Kidney capillary endothelial cell (primary cell): Measurements from ENCODE around the gene TMEM88.
A peak's percentile ranks its signal among the peaks of the same experiment; 100 is the strongest.
"Not testable (repeated sequence)": the region's sequence is repeated elsewhere in the genome, so short reads cannot be mapped to it uniquely, and the experiment has no call there.

Experiments
- DNase-seq: peaks from one replicate; pipeline ENCODE4 v3.0.0-alpha.2; 2018; ENCODE audit warnings: low spot score

The TMEM88 gene, protein sequence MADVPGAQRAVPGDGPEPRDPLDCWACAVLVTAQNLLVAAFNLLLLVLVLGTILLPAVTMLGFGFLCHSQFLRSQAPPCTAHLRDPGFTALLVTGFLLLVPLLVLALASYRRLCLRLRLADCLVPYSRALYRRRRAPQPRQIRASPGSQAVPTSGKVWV

DNA sequence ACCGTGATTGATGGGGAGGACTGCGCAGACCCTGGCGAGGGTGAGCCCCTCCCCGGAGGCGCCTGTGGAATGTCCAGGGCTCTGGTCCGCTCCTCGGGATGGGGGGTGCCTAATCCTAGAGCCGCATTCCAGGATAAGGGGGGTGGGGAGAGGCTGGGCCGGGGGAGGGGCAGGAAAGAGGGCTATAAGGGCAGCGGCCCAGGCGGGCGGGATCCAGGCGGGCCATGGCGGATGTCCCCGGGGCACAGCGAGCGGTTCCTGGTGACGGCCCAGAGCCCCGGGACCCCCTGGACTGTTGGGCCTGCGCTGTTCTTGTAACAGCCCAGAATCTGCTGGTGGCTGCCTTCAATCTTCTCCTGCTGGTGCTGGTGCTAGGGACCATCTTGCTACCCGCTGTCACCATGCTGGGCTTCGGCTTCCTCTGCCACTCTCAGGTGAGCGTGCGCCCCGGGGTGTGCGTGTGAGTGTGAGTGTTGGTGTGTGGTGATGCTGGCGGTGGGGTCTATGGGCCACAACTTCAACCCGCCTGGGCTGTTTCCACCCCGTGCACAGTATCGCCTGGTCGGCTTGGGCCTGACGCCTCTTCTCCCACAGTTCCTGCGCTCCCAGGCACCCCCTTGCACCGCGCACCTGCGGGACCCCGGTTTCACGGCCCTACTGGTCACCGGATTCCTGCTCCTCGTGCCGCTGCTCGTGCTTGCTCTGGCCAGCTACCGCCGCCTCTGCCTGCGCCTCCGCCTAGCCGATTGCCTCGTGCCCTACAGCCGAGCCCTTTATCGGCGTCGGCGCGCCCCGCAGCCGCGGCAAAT lies at the start of gene TMEM88:
TMEM88 (plus strand) TSS at position 216 of the 809 bp plus-strand sequence; CDS start at position 225, 9 bp downstream.
- DNase-seq, result peak; percentile 42

DNA sequence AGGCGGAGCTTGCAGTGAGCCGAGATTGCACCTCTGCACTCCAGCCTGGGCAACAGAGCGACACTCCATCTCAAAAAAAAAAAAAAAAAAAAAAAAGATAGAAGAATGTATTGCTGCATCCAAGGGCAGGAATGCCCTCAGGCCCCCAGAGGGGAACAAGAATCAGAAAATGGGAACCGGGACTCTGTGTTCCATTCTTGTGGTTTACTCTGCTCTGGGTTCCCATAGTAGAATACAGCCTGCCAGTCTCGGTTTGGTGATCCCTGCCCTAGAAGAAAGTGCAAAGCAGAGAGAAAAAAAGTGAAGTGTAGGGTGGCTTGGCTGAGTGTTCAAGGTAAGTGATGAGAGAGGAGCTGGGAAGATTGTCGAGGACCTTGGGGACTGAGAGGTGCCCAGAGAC lies 48.3 kb upstream of the TMEM88 start:
- DNase-seq, result no peak

DNA sequence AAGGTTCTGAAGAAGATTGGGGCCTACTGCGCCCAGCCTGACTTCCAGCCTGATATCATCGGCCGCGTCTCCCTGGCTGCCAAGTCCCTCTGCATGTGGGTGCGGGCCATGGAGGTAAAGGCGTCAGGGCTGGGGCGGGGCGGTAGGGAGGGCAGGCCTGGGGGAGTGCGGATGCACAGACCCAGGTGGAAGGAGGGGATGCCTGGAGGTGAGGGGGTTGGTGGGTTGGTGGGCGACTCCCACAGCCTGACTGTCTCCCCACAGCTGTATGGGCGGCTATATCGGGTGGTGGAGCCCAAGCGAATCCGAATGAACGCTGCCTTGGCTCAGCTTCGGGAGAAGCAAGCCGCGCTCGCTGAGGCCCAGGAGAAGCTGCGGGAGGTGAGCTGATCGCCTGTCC lies 47.7 kb upstream of the TMEM88 start:
- DNase-seq, result no peak

DNA sequence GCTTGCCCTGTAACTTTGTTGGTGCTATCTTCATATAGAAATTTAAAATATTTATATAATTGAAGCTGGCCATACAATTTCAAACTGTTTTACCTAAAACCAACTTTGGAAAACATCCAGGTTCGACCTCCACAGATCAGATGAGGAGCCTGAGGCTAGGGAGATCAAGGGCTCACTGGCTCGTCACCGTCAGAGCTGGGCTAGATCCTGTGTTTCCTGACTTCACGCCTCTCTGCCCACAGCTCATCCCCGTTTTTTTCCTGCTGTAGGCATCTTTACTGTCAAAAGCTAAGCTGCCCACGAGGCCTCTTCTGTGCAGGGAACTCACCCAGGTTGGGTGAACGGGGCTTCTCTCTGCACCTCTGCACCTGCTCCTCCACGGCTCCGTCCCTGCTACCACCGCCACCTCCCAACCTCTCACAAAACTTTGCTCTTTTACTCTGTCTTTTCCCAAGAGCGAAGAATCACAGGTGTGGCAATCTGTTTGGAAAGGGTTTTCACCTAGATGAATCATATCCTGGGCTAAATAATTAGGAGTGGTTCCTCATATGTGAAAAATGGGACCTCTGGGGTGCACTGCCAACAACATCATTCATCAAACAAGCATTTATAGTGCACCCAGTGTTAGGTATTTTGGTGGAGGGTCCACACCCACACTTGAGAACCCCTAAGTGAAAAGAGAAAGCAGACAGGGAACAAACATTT lies 45.6 kb upstream of the TMEM88 start:
- no peak for DNase-seq

DNA sequence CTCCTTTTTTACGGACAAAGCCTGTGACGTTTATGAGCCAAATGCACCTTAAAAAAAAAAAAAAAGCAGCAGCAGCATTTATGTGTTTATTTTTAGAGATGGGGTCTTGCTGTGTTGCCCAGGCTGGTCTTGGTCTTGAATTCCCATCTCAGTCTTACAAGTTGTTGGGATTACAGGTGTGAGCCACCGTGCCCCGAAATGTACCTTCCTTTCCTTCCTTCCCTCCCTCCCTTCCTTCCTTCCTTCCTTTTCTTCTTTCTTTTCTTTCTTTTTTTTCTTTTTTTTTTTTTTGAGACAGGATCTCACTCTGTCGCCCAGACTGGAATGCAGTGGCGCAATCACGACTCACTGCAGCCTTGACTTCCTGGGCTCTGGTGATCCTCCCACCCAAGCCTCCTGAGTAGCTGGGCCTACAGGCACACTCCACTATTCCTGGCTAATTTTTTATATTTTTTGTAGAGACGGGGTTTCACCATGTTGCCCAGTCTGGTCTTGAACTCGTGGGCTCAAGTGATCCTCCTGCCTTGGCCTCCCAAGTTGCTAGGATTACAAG lies 45.0 kb upstream of the TMEM88 start:
- not testable (repeated sequence) for DNase-seq

DNA sequence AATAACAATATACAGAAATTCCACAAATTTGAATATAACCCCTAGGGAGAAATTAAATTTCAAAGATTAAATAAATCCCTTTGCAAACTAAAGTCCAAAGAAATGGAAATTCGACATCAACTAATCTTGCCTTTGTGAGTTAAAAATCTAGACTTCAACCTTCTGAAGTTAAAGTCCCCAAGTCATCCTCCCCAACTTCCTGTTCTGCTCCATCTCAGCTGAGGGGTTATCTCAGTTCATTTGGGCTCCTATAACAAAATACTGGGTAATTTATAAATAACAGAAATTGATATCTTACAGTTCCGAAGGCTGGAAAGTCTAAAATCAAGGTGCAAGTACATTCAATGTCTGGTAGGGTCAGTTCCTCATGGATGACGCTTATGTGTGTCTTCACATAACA lies 43.6 kb upstream of the TMEM88 start:
- DNase-seq, result no peak

DNA sequence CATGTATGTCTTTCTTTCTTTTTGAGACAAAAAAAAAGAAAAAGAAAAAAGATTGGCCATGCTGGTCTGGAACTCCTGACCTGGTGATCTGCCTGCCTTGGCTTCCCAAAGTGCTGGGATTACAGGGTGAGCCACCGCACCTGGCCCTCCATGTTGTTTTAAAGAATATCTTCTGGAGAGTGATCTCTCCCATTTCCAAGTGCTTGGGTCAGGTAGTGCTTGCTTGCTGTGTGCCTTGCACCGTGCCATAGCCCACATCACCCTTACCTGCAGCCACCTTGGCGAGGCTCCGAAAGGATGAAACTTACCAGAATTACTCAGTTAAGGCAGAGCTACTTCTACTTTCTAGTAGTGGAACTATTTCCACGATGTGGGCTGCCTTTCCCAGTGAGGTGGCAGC lies 39.9 kb upstream of the TMEM88 start:
- no peak for DNase-seq

DNA sequence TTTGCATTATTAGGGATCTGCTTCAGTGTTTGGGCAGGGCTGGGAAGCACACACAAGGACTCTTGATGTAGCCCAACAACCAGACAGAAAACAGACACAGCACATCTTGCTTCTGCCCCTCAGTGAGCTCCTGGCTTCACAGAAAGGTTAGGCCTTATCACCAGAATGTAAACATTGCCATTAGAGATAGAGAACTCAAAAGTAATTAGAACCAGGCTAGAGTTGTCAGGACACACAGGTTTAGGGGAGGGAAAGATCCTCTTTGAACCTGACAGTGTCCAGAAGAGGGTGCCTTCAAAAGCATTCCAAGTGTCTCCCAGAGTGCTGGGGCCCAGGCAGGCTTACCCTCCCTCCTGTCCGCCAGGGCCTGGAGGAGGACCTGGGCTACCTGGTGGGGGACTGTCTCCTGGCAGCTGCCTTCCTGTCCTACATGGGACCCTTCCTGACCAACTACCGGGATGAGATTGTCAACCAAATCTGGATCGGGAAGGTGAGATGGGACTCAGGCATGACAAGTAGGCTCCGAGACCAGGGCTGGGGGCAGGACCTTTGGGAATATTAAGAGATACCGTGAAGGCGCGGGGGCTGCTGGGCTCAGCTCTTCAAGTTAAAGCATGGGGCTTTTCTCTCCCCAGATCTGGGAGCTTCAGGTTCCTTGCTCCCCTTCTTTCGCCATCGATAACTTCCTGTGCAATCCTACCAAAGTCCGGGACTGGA lies 37.8 kb upstream of the TMEM88 start:
- no peak for DNase-seq

DNA sequence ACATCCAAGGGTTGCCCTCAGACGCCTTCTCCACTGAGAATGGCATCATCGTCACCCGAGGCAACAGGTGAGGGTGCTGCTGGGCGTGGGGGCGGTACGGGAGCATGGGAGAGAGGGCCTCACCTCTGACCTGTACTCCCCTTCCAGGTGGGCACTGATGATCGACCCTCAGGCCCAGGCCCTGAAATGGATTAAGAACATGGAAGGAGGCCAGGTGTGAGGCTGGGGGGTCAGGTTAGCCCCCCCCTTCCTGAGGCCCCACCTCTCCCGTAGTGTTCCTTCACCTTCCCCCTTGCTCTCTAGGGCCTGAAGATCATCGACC lies 37.3 kb upstream of the TMEM88 start:
- DNase-seq, result no peak

DNA sequence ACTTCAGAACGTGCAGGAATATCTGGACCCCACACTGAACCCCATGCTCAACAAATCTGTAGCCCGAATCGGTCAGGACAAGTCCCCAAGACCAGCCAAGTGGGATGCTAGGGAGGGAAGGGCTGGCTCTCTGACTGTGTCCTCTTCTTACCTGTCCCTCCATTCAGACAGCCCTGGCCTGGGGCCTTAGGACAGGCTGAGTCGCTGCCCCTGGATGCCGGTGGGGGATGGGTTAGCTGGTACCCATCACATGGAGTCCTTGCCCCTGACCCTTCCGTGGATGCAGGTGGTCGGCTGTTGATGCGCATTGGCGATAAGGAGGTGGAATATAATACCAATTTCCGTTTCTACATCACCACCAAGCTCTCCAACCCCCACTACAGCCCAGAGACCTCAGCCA lies 36.8 kb upstream of the TMEM88 start:
- no peak for DNase-seq

DNA sequence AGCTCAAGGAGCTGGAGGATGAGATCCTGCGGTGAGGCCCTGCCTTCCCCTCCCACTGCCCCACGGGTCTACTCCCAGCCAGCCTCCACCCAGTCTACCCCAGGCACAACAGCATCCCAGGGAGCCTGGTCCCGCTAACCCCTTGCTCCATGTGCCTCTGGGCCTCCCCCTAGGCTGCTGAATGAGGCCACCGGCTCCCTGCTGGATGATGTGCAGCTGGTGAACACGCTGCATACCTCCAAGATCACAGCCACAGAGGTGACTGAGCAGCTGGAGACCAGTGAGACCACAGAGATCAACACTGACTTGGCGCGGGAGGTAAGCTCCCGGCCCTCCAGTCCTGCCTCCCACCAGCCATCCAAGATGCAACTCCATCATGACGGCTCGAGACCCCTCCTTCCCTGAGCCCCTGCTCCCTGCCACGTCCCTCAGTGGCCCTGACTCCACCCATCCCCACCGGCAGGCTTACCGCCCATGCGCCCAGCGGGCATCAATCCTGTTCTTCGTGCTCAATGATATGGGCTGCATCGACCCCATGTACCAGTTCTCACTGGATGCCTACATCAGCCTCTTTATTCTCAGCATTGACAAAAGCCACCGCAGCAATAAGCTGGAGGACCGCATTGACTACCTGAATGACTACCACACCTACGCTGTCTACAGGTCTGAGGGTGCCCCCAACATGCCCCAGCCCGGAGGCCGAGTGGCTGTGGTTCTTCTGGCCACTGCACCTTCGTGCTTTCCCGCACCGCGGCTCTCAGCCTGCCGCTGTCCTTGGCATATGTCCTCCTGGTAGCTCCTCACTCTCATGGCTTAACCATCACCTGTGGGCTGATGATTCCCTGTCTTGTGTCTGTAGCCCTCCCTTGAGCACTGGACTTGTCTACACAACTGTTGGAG lies 35.9 kb upstream of the TMEM88 start:
- DNase-seq, result no peak

DNA sequence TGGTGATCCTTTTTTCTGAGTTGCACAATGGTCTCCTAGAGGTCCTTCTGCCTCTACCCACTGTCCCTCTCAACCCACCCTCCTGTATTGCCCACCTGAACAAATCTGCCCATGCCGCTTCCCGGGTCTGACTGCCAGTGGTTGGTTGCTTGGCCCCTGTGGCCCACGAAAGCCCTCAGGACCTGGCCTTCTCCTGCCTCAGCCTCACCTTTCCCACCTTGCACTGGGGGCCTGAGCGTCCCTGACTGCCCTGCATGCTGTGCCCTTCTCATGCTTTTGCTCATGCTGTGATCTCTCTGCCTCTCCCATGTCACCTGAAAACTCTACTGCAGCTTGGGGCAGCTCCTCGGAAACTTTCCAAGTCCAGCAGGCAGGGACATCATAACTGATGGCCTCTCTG lies 34.6 kb upstream of the TMEM88 start:
- no peak for DNase-seq

DNA sequence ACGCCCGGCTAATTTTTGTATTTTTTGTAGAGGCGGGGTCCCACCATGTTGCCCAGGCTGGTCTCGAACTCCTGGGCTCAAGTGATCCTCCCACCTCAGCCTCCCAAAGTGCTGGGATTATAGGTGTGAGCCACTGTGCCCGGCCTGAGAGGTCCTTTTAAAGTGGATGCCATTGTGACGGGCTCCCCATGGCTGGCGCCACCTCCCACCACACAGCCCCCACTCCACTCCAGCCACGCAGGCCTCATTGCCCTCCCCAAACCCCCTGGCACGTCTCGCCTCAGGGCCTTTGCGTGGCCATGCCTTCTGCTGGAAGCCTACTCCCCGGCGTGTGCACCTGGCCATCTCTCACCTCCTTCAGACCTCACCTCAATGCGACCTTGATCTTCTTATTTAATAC lies 32.7 kb upstream of the TMEM88 start:
- DNase-seq, result no peak

DNA sequence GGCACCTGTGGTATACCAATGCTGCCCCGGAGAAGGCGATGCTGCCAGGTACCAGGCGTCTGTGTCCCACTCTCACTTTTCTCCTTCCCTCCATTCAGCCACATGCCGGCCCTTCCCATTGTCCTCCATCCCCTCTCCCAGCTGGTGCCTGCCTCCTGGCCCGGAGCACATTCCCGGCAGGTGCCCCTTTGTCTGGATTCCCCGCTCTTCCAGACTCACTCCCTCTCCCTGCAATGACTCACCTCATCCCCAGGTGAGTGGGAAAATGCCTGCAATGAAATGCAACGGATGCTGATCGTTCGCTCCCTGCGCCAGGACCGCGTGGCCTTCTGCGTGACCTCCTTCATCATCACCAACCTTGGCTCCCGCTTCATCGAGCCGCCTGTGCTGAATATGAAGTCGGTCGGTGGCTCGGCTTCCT lies 31.3 kb upstream of the TMEM88 start:
- DNase-seq, result no peak

DNA sequence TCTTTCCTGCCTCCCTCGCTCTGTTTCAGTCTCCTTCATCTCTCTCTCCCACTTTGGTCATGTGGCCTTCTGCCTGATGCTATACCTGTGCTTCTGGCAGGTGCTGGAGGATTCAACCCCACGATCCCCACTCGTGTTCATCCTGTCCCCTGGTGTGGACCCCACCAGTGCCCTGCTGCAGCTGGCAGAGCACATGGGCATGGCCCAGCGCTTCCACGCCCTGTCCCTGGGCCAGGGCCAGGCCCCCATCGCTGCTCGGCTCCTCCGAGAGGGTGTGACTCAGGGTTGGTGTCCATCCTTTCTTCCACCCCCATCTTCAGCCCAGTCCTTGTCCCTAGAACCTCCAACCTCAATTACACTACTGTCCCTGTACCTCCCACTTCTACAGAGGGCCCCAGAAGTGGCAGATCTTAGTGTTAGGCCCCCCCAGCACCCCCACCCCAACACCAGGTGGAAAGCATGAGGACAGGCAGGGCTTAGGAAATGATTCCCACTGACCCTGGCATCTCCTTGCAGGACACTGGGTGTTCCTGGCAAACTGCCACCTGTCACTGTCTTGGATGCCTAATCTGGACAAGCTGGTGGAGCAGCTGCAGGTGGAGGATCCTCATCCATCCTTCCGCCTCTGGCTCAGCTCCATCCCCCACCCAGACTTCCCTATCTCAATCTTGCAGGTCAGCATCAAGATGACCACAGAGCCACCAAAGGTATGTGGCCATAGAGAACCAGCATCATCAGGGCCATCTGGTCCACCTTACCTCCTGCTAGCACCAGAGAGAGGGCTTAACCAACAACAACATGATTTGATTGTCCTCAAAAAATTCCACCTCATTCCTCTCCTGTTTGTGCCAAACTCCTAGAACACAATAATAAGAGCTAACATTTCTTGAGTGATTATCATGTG lies 30.6 kb upstream of the TMEM88 start:
- DNase-seq, result no peak

DNA sequence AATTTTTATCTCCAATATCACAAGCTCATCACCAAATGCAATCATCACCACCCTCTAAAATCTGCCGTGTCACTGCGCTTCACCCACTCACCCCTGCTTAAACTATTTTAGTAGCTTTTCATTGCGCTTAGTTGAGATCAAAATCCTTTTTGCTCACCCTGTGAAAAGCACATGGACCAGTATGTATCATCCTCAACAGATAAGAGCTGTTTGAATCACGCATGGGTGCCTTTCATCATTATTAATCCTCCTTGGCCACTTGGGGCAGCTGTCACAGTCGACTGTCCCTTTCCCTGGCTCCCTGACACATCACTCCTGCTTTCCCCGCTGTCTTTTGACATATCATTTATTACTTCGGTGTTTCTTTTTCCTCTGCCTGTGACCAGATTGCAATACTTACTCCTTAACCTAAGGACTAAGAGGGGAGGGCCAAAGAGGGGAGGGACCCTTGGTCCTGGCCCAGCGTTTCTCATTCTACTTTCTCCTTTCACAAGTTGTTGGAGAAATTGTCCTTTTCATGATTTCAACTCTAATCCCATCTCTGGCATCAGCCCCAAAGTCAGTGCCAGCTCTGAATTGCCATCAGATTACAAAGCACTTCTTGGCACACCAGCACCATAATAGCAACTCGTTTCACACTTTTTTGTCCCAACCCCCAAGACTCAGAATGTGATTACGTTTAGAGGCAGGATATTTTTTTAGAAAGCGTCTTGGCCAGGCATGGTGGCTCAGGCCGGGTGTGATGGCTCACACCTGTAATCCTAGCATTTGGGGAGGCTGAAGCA lies 29.5 kb upstream of the TMEM88 start:
- no peak for DNase-seq

DNA sequence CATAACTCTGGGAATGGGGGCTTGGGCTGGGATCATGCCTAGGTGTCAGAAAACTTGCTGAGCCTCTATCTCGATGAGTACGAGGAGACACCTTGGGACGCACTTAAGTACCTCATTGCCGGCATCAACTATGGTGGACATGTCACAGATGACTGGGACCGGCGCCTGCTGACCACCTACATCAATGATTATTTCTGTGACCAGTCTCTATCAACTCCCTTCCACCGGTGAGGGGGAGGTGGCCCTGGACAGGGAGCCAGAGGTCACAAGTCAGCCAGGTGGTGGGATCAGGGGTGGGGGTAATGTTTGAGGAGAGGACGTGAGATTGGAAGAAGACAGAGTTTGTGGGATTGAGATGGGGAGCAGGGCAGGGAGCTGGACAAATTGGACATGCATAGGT lies 24.2 kb upstream of the TMEM88 start:
- DNase-seq, result no peak

DNA sequence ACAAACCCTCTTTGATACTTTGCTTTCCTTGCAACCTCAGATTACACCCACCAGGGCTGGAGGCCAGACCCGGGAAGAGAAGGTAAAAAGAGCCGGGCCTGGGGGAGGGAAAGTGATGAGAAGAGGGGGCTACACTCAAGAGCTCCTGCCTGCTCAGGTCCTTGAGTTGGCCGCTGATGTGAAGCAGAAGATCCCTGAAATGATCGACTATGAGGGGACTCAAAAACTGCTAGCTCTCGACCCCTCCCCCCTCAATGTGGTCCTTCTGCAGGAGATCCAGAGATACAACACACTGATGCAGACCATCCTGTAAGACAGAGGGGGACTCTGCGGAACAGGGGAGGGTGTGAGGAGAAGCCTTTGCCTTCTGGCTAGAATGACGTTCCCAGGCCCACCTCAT lies 23.6 kb upstream of the TMEM88 start:
- no peak for DNase-seq

DNA sequence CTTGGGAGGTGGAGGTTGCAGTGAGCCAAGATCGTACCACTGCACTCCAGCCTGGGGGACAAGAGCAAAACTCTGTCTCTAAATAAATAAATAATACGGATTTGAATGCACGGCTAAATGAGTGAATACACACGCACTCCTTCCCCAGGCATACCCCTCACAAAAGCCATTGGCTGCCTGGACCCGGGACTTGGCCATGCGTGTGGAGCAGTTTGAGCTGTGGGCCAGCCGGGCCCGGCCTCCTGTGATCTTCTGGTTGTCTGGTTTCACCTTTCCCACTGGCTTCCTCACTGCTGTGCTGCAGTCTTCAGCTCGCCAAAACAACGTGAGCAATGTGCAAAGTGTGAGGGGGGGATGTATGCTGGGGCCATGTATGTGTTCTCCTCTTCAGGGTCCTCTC lies 22.4 kb upstream of the TMEM88 start:
- no peak for DNase-seq
